Measurements from ENCODE around the gene SETBP1. TPM values are rescaled to one million over a fixed set of nuclear protein-coding genes. Genes with fewer than 3 reads are reported as not detected.

The SETBP1 gene
- total RNA-seq, 1 experiment from 2014 or later = 14.0 TPM

GRCh38 chr18:44823782-44824181 is 143.1 kb downstream of the SETBP1 start:
- intact Hi-C loops (cut with micrococcal nuclease; ENCODE audit: unreplicated experiment) = no loop called here
- no peaks in the 10 kb centered on the region for H3K27me3 ChIP-seq (replicated peaks; ENCODE audit: insufficient read depth, low read depth, low read length, poor library complexity)
- H3K4me1 ChIP-seq (ENCODE audit: insufficient read depth, low read length, poor library complexity, severe bottlenecking) = peaks cover 33% of the 10 kb centered on the region
- H3K9me3 ChIP-seq (ENCODE audit: low read depth, low read length, poor library complexity, severe bottlenecking) = no peaks in the 10 kb centered on the region
- TF ChIP-seq, protein P1, sequence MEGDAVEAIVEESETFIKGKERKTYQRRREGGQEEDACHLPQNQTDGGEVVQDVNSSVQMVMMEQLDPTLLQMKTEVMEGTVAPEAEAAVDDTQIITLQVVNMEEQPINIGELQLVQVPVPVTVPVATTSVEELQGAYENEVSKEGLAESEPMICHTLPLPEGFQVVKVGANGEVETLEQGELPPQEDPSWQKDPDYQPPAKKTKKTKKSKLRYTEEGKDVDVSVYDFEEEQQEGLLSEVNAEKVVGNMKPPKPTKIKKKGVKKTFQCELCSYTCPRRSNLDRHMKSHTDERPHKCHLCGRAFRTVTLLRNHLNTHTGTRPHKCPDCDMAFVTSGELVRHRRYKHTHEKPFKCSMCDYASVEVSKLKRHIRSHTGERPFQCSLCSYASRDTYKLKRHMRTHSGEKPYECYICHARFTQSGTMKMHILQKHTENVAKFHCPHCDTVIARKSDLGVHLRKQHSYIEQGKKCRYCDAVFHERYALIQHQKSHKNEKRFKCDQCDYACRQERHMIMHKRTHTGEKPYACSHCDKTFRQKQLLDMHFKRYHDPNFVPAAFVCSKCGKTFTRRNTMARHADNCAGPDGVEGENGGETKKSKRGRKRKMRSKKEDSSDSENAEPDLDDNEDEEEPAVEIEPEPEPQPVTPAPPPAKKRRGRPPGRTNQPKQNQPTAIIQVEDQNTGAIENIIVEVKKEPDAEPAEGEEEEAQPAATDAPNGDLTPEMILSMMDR (conservative IDR thresholded peaks at IDR 0.05; ENCODE audit: low read depth, low read length) = no peak
- no peak for TF ChIP-seq EZH2 (IDR thresholded peaks at IDR 0.05; ENCODE audit: borderline replicate concordance, low read depth, low read length, poor library complexity, severe bottlenecking)
- no peak for DNase-seq (ENCODE audit: low spot score)
- no peak overlapping the region for H3K4me3 ChIP-seq (ENCODE audit: low read depth, low read length, poor library complexity, severe bottlenecking)
- POLR2A ChIA-PET (ENCODE audit: low non-redundant PET) = no interaction called here
- no peak overlapping the region for H3K27ac ChIP-seq (ENCODE audit: low read depth, low read length, poor library complexity, severe bottlenecking)
- BruUV-seq (replicated peaks) = no TSS peak
- no peaks in the 10 kb centered on the region for H3K36me3 ChIP-seq (ENCODE audit: insufficient read depth, low read length, poor library complexity, severe bottlenecking)
- CTCF ChIA-PET = no interaction called here

GRCh38 chr18:44824884-44825283 is 144.2 kb downstream of the SETBP1 start:
- DNase-seq (ENCODE audit: low spot score) = no peak
- H3K36me3 ChIP-seq (ENCODE audit: insufficient read depth, low read length, poor library complexity, severe bottlenecking) = no peaks in the 10 kb centered on the region
- ChIA-PET CTCF (no interaction called here), POLR2A (ENCODE audit: low non-redundant PET) (no interaction called here)
- peaks cover 38% of the 10 kb centered on the region for H3K4me1 ChIP-seq (ENCODE audit: insufficient read depth, low read length, poor library complexity, severe bottlenecking)
- TF ChIP-seq EZH2 (IDR thresholded peaks at IDR 0.05; ENCODE audit: borderline replicate concordance, low read depth, low read length, poor library complexity, severe bottlenecking) = no peak
- TF ChIP-seq, protein P1 (conservative IDR thresholded peaks at IDR 0.05; ENCODE audit: low read depth, low read length) = no peak
- intact Hi-C loops (cut with micrococcal nuclease; ENCODE audit: unreplicated experiment) = no loop called here
- no peaks in the 10 kb centered on the region for H3K9me3 ChIP-seq (ENCODE audit: low read depth, low read length, poor library complexity, severe bottlenecking)
- no peak overlapping the region for H3K27ac ChIP-seq (ENCODE audit: low read depth, low read length, poor library complexity, severe bottlenecking)
- H3K4me3 ChIP-seq (ENCODE audit: low read depth, low read length, poor library complexity, severe bottlenecking) = no peak overlapping the region
- no peaks in the 10 kb centered on the region for H3K27me3 ChIP-seq (replicated peaks; ENCODE audit: insufficient read depth, low read depth, low read length, poor library complexity)
- no TSS peak for BruUV-seq (replicated peaks)

- Histone ChIP-seq H3K4me3 (ENCODE audit: low read depth, low read length, poor library complexity, severe bottlenecking) (no peak overlapping the region), H3K4me1 (ENCODE audit: insufficient read depth, low read length, poor library complexity, severe bottlenecking) (peaks cover 41% of the 10 kb centered on the region), H3K27me3 (replicated peaks; ENCODE audit: insufficient read depth, low read depth, low read length, poor library complexity) (no peaks in the 10 kb centered on the region), H3K27ac (ENCODE audit: low read depth, low read length, poor library complexity, severe bottlenecking) (peak overlapping the region; percentile 71), H3K36me3 (ENCODE audit: insufficient read depth, low read length, poor library complexity, severe bottlenecking) (no peaks in the 10 kb centered on the region), H3K9me3 (ENCODE audit: low read depth, low read length, poor library complexity, severe bottlenecking) (no peaks in the 10 kb centered on the region)
- intact Hi-C loops (cut with micrococcal nuclease; ENCODE audit: unreplicated experiment) = no loop called here
- DNase-seq (ENCODE audit: low spot score) = peak; percentile 95
- BruUV-seq (replicated peaks) = no TSS peak
- ChIA-PET CTCF (no interaction called here), POLR2A (ENCODE audit: low non-redundant PET) (interaction anchor here (0.7 kb wide), 1 partner anchor 27 kb away, joined by 3 read pairs; no protein-coding TSS in a partner anchor)
- TF ChIP-seq, protein P1 (conservative IDR thresholded peaks at IDR 0.05; ENCODE audit: low read depth, low read length) = no peak
- TF ChIP-seq EZH2 (IDR thresholded peaks at IDR 0.05; ENCODE audit: borderline replicate concordance, low read depth, low read length, poor library complexity, severe bottlenecking) = no peak
Observed at GRCh38 chr18:44826418-44827259, 146.0 kb downstream of the SETBP1 start.
